ENCODE measurements around the gene KANK3.
"Not testable (repeated sequence)": the region's sequence is repeated elsewhere in the genome, so short reads cannot be mapped to it uniquely, and the experiment has no call there.

KANK3 gene

DNA sequence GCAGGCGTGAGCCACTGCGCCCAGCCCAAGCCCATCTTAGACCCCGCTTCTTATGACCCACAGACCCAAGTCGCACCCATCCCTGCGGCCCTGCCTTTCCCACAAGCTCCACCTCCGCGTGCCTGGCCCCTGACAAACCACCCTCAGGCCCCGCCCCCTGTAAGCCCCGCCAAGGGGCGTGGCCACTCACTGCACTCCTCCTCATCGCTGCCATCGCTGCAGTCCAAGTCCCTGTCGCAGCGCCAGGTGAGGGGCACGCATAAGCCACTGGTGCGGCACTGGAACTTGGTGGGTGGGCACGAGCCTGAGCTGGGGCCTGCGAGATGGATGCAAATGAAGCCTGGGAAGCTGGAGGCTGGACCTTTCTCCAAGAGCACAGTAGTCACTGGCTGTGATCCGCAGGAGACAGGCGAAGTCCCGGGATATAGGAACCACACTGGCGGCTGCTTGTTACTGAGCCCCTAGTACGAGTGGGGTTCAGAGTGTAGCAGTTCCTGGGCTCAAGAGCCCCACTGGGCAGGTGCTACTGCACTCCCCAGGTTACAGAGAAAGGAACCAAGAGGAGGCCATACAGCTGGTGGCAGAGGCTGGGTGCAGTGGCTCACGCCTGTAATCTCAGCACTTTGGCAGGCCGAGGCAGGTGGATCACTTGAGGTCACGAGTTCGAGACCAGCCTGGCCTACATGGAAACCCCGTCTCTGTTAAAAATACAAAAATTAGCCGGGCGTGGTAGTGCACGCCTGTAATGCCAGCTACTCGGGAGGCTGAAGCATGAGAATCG is 38.0 kb downstream of the KANK3 start:
- no peaks in the 10 kb centered on the region for H3K9me3 ChIP-seq (ENCODE audit: insufficient read depth, low read depth, low read length)
- no peak overlapping the region for H2AFZ ChIP-seq (ENCODE audit: low read length)
- no peak for TF ChIP-seq EZH2phosphoT487 (IDR thresholded peaks at IDR 0.05; ENCODE audit: borderline replicate concordance)
- TF ChIP-seq, protein P1, sequence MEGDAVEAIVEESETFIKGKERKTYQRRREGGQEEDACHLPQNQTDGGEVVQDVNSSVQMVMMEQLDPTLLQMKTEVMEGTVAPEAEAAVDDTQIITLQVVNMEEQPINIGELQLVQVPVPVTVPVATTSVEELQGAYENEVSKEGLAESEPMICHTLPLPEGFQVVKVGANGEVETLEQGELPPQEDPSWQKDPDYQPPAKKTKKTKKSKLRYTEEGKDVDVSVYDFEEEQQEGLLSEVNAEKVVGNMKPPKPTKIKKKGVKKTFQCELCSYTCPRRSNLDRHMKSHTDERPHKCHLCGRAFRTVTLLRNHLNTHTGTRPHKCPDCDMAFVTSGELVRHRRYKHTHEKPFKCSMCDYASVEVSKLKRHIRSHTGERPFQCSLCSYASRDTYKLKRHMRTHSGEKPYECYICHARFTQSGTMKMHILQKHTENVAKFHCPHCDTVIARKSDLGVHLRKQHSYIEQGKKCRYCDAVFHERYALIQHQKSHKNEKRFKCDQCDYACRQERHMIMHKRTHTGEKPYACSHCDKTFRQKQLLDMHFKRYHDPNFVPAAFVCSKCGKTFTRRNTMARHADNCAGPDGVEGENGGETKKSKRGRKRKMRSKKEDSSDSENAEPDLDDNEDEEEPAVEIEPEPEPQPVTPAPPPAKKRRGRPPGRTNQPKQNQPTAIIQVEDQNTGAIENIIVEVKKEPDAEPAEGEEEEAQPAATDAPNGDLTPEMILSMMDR (conservative IDR thresholded peaks at IDR 0.05; ENCODE audit: low read length) = no peak
- peaks cover 51% of the 10 kb centered on the region for H3K79me2 ChIP-seq (ENCODE audit: insufficient read depth, low read length)
- H3K9me2 ChIP-seq (replicated peaks; ENCODE audit: low read depth, low read length) = no peaks in the 10 kb centered on the region
- peak overlapping the region; percentile 13 for H3K9ac ChIP-seq (ENCODE audit: low read depth, low read length, poor library complexity, severe bottlenecking)
- H3K4me1 ChIP-seq (ENCODE audit: insufficient read depth, low read length, poor library complexity, severe bottlenecking) = peaks cover 20% of the 10 kb centered on the region
- H3F3A ChIP-seq (ENCODE audit: low read depth) = no peaks in the 10 kb centered on the region
- H3K27me3 ChIP-seq (ENCODE audit: insufficient read depth, low read length, poor library complexity, severe bottlenecking) = no peaks in the 10 kb centered on the region
- peaks cover 8% of the 10 kb centered on the region for H4K20me1 ChIP-seq (ENCODE audit: insufficient read depth, low read length, poor library complexity, severe bottlenecking)
- H3K4me3 ChIP-seq (ENCODE audit: low read length, poor library complexity, severe bottlenecking) = no peak overlapping the region
- peak overlapping the region; percentile 87 for H3K4me2 ChIP-seq (ENCODE audit: low read depth, low read length, poor library complexity, severe bottlenecking)
- peaks cover 11% of the 10 kb centered on the region; the same call in 1 of the 2 replicates for H3K36me3 ChIP-seq (ENCODE audit: insufficient read depth, low read length)

DNA sequence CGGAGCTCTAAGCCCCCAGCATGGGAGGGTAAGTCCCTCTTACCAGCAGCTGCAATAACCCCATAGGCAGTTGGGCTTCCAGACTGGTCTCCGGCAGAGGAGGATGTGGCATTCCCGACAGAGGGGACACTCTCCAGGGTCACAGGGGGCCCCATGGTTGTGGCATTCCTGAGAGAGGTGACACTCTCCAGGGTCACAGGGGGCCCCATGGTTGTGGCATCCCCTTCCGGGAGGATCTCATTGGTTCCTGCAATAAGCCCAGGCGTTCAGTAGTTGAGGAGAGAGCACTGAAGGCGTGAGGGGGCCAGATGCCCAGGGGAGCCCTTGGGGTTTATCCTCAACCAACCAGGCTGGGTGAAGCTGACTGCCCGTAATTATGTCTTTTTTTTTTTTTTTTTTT is 40.3 kb downstream of the KANK3 start:
- Histone ChIP-seq H3K9me3 (ENCODE audit: insufficient read depth, low read depth, low read length) (no peaks in the 10 kb centered on the region), H3K9me2 (replicated peaks; ENCODE audit: low read depth, low read length) (no peaks in the 10 kb centered on the region), H3F3A (ENCODE audit: low read depth) (no peaks in the 10 kb centered on the region), H4K20me1 (ENCODE audit: insufficient read depth, low read length, poor library complexity, severe bottlenecking) (peaks cover 8% of the 10 kb centered on the region), H3K27me3 (ENCODE audit: insufficient read depth, low read length, poor library complexity, severe bottlenecking) (no peaks in the 10 kb centered on the region), H3K79me2 (ENCODE audit: insufficient read depth, low read length) (peaks cover 34% of the 10 kb centered on the region), H3K9ac (ENCODE audit: low read depth, low read length, poor library complexity, severe bottlenecking) (no peak overlapping the region), H3K4me1 (ENCODE audit: insufficient read depth, low read length, poor library complexity, severe bottlenecking) (peaks cover 20% of the 10 kb centered on the region), H3K4me3 (ENCODE audit: low read length, poor library complexity, severe bottlenecking) (no peak overlapping the region), H3K4me2 (ENCODE audit: low read depth, low read length, poor library complexity, severe bottlenecking) (no peak overlapping the region), H2AFZ (ENCODE audit: low read length) (no peak overlapping the region), H3K36me3 (ENCODE audit: insufficient read depth, low read length) (peaks cover 11% of the 10 kb centered on the region; the same call in 1 of the 2 replicates)
- TF ChIP-seq EZH2phosphoT487 (IDR thresholded peaks at IDR 0.05; ENCODE audit: borderline replicate concordance) = no peak
- TF ChIP-seq, protein P1 (conservative IDR thresholded peaks at IDR 0.05; ENCODE audit: low read length) = no peak

DNA sequence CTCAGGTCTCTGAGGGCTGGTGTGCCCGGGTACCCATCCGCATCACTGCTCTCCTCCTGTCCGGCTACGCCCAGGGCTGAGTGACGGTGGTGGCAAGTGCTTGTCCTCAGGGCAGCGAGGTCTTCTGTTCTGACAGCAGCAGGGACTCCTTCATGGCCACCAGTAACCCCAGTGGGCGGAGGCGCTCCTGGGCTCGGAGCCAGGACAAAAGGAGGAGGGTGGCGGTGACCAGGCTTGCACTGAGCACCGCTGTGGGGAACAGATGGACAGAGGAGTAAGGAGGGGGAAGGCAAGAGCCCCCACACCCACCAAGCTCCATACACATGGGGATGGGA is 40.7 kb downstream of the KANK3 start:
- H3K4me1 ChIP-seq (ENCODE audit: insufficient read depth, low read length, poor library complexity, severe bottlenecking) = peaks cover 19% of the 10 kb centered on the region
- H3K36me3 ChIP-seq (ENCODE audit: insufficient read depth, low read length) = peaks cover 11% of the 10 kb centered on the region; the same call in 1 of the 2 replicates
- no peak overlapping the region for H2AFZ ChIP-seq (ENCODE audit: low read length)
- H3F3A ChIP-seq (ENCODE audit: low read depth) = no peaks in the 10 kb centered on the region
- H4K20me1 ChIP-seq (ENCODE audit: insufficient read depth, low read length, poor library complexity, severe bottlenecking) = peaks cover 8% of the 10 kb centered on the region
- no peaks in the 10 kb centered on the region for H3K9me2 ChIP-seq (replicated peaks; ENCODE audit: low read depth, low read length)
- H3K9me3 ChIP-seq (ENCODE audit: insufficient read depth, low read depth, low read length) = no peaks in the 10 kb centered on the region
- no peak overlapping the region for H3K4me2 ChIP-seq (ENCODE audit: low read depth, low read length, poor library complexity, severe bottlenecking)
- peaks cover 29% of the 10 kb centered on the region for H3K79me2 ChIP-seq (ENCODE audit: insufficient read depth, low read length)
- H3K4me3 ChIP-seq (ENCODE audit: low read length, poor library complexity, severe bottlenecking) = no peak overlapping the region
- no peak overlapping the region for H3K9ac ChIP-seq (ENCODE audit: low read depth, low read length, poor library complexity, severe bottlenecking)
- H3K27me3 ChIP-seq (ENCODE audit: insufficient read depth, low read length, poor library complexity, severe bottlenecking) = no peaks in the 10 kb centered on the region
- TF ChIP-seq, protein P1 (conservative IDR thresholded peaks at IDR 0.05; ENCODE audit: low read length) = no peak

DNA sequence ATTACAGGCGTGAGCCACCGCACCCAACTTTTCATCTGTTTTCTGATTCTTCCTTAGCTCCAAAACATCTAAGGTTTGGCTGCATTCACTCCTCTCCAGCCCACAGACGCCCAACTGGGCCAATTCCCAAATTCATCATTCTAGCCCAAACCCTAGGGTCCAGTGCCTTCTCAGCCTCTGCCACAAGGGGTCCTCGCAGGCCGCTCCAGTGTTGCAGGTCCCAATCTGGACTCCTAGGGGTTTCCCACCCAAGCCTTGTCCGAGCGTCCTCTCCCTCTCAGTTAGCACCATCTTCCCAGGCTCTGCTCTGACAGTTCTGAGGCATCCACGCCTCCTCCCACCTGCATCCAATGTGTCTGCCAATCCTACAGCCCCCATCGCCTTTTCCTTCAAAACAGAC is 51.7 kb downstream of the KANK3 start:
- H3K27me3 ChIP-seq (ENCODE audit: insufficient read depth, low read length, poor library complexity, severe bottlenecking); H3K9me3 ChIP-seq (ENCODE audit: insufficient read depth, low read depth, low read length); H3K4me1 ChIP-seq (ENCODE audit: insufficient read depth, low read length, poor library complexity, severe bottlenecking); H3K4me2 ChIP-seq (ENCODE audit: low read depth, low read length, poor library complexity, severe bottlenecking); H3K9ac ChIP-seq (ENCODE audit: low read depth, low read length, poor library complexity, severe bottlenecking); H3K4me3 ChIP-seq (ENCODE audit: low read length, poor library complexity, severe bottlenecking); H3K79me2 ChIP-seq (ENCODE audit: insufficient read depth, low read length); H3K36me3 ChIP-seq (ENCODE audit: insufficient read depth, low read length); H3F3A ChIP-seq (ENCODE audit: low read depth); H2AFZ ChIP-seq (ENCODE audit: low read length); H3K9me2 ChIP-seq (replicated peaks; ENCODE audit: low read depth, low read length); H4K20me1 ChIP-seq (ENCODE audit: insufficient read depth, low read length, poor library complexity, severe bottlenecking): not testable (repeated sequence)

DNA sequence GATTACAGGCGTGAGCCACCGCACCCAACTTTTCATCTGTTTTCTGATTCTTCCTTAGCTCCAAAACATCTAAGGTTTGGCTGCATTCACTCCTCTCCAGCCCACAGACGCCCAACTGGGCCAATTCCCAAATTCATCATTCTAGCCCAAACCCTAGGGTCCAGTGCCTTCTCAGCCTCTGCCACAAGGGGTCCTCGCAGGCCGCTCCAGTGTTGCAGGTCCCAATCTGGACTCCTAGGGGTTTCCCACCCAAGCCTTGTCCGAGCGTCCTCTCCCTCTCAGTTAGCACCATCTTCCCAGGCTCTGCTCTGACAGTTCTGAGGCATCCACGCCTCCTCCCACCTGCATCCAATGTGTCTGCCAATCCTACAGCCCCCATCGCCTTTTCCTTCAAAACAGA is 66.6 kb downstream of the KANK3 start:
- H2AFZ ChIP-seq (ENCODE audit: low read length); H4K20me1 ChIP-seq (ENCODE audit: insufficient read depth, low read length, poor library complexity, severe bottlenecking); H3K79me2 ChIP-seq (ENCODE audit: insufficient read depth, low read length); H3K27me3 ChIP-seq (ENCODE audit: insufficient read depth, low read length, poor library complexity, severe bottlenecking); H3K36me3 ChIP-seq (ENCODE audit: insufficient read depth, low read length); H3K4me3 ChIP-seq (ENCODE audit: low read length, poor library complexity, severe bottlenecking); H3K4me1 ChIP-seq (ENCODE audit: insufficient read depth, low read length, poor library complexity, severe bottlenecking); H3K4me2 ChIP-seq (ENCODE audit: low read depth, low read length, poor library complexity, severe bottlenecking); H3F3A ChIP-seq (ENCODE audit: low read depth); H3K9me2 ChIP-seq (replicated peaks; ENCODE audit: low read depth, low read length); H3K9me3 ChIP-seq (ENCODE audit: insufficient read depth, low read depth, low read length); H3K9ac ChIP-seq (ENCODE audit: low read depth, low read length, poor library complexity, severe bottlenecking): not testable (repeated sequence)

Data from Loucy (cell line).